GM12892 (cell line): Measurements from ENCODE around the gene GOLGA6L7.
"Not testable (repeated sequence)": the region's sequence is repeated elsewhere in the genome, so short reads cannot be mapped to it uniquely, and the experiment has no call there.

ENCODE experiments used
- POLR2A ChIP-seq: IDR thresholded peaks from 2 replicates; pipeline ENCODE4 v1.6.1; 2011; ENCODE audit warnings: low read depth, low read length, control low read depth
- POLR2AphosphoS5 ChIP-seq: IDR thresholded peaks from 2 replicates; pipeline ENCODE4 v1.6.1; 2011; ENCODE audit warnings: low read depth, low read length, control low read depth
- TAF1 ChIP-seq: IDR thresholded peaks from 2 replicates; pipeline ENCODE4 v1.6.1; 2011; ENCODE audit warnings: low read depth, mild to moderate bottlenecking, control low read depth, low read length, borderline replicate concordance

DNA sequence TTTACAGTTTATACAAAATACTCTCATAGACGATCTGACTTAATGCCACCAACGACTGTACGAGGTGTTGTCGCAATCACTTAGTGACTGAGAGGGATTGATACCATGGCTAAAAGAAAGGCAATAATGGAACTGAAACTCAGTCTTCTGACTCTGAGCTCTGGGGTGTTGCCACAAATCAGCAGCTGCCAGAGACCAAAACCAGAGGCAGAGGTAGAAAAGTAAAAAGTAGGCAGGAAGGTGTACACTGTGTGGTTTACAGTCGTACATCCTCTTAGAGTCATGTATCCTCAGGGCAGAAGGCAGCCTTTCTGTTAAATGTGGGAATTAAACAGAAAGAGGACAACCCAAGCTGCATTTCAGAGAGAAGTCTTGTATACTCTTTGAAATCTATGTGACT is 1.2 kb downstream of the GOLGA6L7 start:
- TF ChIP-seq POLR2A, POLR2AphosphoS5, TAF1: not testable (repeated sequence)
